ENCODE results near the gene CST6.

CST6 gene

GRCh38 chr11:66048547-66049323, 36.9 kb downstream of the CST6 start, which contains the start of gene GAL3ST3:
Gene GAL3ST3 (minus strand): TSS chr11:66049161. CDS start chr11:66045415, 3,746 bp downstream.
- DNase-seq = no peak

- no peak for DNase-seq
Measured at GRCh38 chr11:66050581-66051231, 38.9 kb downstream of the CST6 start.

GRCh38 chr11:66051371-66051765, 39.6 kb downstream of the CST6 start:
- no peak for DNase-seq

GRCh38 chr11:66051766-66052663, 40.2 kb downstream of the CST6 start, which contains the start of gene SF3B2:
Gene SF3B2 (plus strand): TSS chr11:66052364. CDS start chr11:66052385, 21 bp downstream.
- peak; percentile 92 to 94 (median 94) for DNase-seq

- no peak for DNase-seq
Measured at GRCh38 chr11:66052664-66052982, 40.8 kb downstream of the CST6 start.

- no peak for DNase-seq
Measured at GRCh38 chr11:66055021-66055420, 43.2 kb downstream of the CST6 start.

GRCh38 chr11:66056501-66056900, 44.7 kb downstream of the CST6 start:
- DNase-seq = no peak

- no peak for DNase-seq
Measured at GRCh38 chr11:66059966-66060680, 48.3 kb downstream of the CST6 start.

GRCh38 chr11:66061268-66061667, 49.5 kb downstream of the CST6 start:
- no peak for DNase-seq

- no peak for DNase-seq
Measured at GRCh38 chr11:66062408-66062807, 50.6 kb downstream of the CST6 start.

Measured in activated CD4-positive, CD25-positive, alpha-beta regulatory T cell (primary cell).